Large intestine (tissue), 3 donors: ENCODE measurements around the gene ARID4B. TPM values are rescaled to one million over a fixed set of nuclear protein-coding genes. Genes with fewer than 3 reads are reported as not detected.
A peak's percentile ranks its signal among the peaks of the same experiment; 100 is the strongest.
"Not testable (repeated sequence)": the region's sequence is repeated elsewhere in the genome, so short reads cannot be mapped to it uniquely, and the experiment has no call there.

Experiments used
- DNase-seq, 2 donors: peaks; one replicate each; pipeline versions ENCODE4 v3.0.0 to v3.0.0-alpha.2; 2013
- H3K27ac ChIP-seq: one replicate; pipeline ENCODE4 v1.5.1; 2013; ENCODE audit warnings: low read length
- H3K27me3 ChIP-seq: 2 replicates; pipeline ENCODE4 v1.6.1; 2013; ENCODE audit warnings: low read length; ENCODE audit not compliant: control insufficient read depth, insufficient read depth
- H3K36me3 ChIP-seq: 2 replicates; pipeline ENCODE4 v1.6.1; 2013; ENCODE audit warnings: low read length; ENCODE audit not compliant: control insufficient read depth, insufficient read depth
- H3K4me1 ChIP-seq: one replicate; pipeline ENCODE4 v1.6.1; 2013; ENCODE audit warnings: low read length; ENCODE audit not compliant: control insufficient read depth, insufficient read depth
- H3K4me3 ChIP-seq: one replicate; pipeline ENCODE4 v1.5.1; 2013; ENCODE audit warnings: low read length
- H3K9me3 ChIP-seq: one replicate; pipeline ENCODE4 v1.6.1; 2013; ENCODE audit warnings: mild to moderate bottlenecking, low read depth, low read length, moderate library complexity; ENCODE audit not compliant: control insufficient read depth
- WGBS: methylation state at CpG from one replicate; pipeline ENCODE4 v1.1.5; 2013; ENCODE audit warnings: low lambda C conversion rate; ENCODE audit not compliant: insufficient coverage; 5-methylcytosine and 5-hydroxymethylcytosine counted together
- polyA plus RNA-seq: library from polyadenylated mRNA; unstranded; fragments of 120-200 nt; gene quantifications from one replicate; pipeline ENCODE4 v1.2.1, GENCODE V29; 2013

The ARID4B gene
- polyA plus RNA-seq, 1 donor = 27.0 TPM

DNA sequence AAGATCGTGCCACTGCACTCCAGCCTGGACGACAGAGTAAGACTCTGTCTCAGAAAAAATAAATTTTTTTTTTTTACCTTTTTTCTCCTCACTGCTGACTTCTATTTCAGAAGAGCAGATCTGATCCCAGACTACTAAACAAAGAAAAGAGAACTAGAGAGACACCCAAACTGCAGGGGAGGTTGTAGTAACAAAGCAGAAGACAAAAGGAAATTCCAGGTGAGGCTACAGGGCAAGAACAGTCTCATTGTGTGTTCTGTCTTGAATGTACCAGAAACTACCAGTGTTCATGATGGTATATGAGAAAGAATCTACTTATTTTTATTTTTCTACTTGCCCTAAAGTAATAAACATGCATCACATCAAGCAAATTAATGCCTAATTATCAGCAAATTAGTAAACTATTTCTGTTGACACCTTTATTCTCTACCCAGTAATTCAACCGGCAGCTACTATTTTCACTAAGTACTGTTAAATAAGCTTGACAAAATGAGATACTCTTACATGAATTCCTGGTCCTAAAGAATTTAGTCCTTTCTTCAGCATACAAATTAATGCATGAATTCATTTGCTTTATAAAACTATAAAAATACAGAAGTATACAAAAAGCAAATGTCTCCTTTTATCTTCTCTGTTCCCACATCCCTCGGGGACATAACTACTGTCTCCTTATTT lies 40.6 kb downstream of the ARID4B start:
- H3K4me1 ChIP-seq = no peaks in the 10 kb centered on the region
- no peak overlapping the region for H3K27ac ChIP-seq
- H3K27me3 ChIP-seq = no peaks in the 10 kb centered on the region
- no peak for DNase-seq
- no peak overlapping the region for H3K4me3 ChIP-seq
- H3K9me3 ChIP-seq = no peaks in the 10 kb centered on the region
- no peaks in the 10 kb centered on the region for H3K36me3 ChIP-seq
- 91% methylated on average over 4 of the region's 4 CpGs for WGBS

GRCh38 chr1:235286667-235287066 lies 41.3 kb downstream of the ARID4B start:
- Histone ChIP-seq H3K9me3 (no peaks in the 10 kb centered on the region), H3K36me3 (no peaks in the 10 kb centered on the region), H3K27me3 (no peaks in the 10 kb centered on the region), H3K4me1 (no peaks in the 10 kb centered on the region), H3K4me3 (no peak overlapping the region), H3K27ac (no peak overlapping the region)
- no CpG with 5 or more reads among the region's 1 CpG for WGBS
- DNase-seq = no peak

GRCh38 chr1:235284231-235284769 lies 43.7 kb downstream of the ARID4B start:
- Histone ChIP-seq H3K36me3 (peaks cover 2% of the 10 kb centered on the region), H3K9me3 (peaks cover 4% of the 10 kb centered on the region), H3K4me3 (no peak overlapping the region), H3K27me3 (no peaks in the 10 kb centered on the region), H3K4me1 (peaks cover 5% of the 10 kb centered on the region), H3K27ac (no peak overlapping the region)
- DNase-seq = no peak
- WGBS = 100% methylated on average over 4 of the region's 6 CpGs

GRCh38 chr1:235283636-235284035 lies 44.3 kb downstream of the ARID4B start:
- not testable (repeated sequence) for H3K27ac ChIP-seq, H3K27me3 ChIP-seq, H3K4me3 ChIP-seq, H3K9me3 ChIP-seq, DNase-seq, H3K36me3 ChIP-seq, H3K4me1 ChIP-seq
- 100% methylated on average over 1 of the region's 13 CpGs for WGBS

- DNase-seq = no peak
- H3K4me1 ChIP-seq = peaks cover 5% of the 10 kb centered on the region
- H3K27me3 ChIP-seq = no peaks in the 10 kb centered on the region
- H3K9me3 ChIP-seq = peaks cover 4% of the 10 kb centered on the region
- peaks cover 2% of the 10 kb centered on the region for H3K36me3 ChIP-seq
- no peak overlapping the region for H3K4me3 ChIP-seq
- H3K27ac ChIP-seq = no peak overlapping the region
- no CpG with 5 or more reads among the region's 15 CpGs for WGBS
Observed at GRCh38 chr1:235280467-235280866, 47.5 kb downstream of the ARID4B start.

GRCh38 chr1:235279694-235280093 lies 48.3 kb downstream of the ARID4B start:
- DNase-seq = peak; percentile 20 to 69
- Histone ChIP-seq H3K9me3 (peaks cover 4% of the 10 kb centered on the region), H3K4me1 (peaks cover 5% of the 10 kb centered on the region), H3K27me3 (no peaks in the 10 kb centered on the region), H3K36me3 (peaks cover 2% of the 10 kb centered on the region), H3K27ac (no peak overlapping the region), H3K4me3 (no peak overlapping the region)
- 48% methylated on average over 3 of the region's 5 CpGs for WGBS

GRCh38 chr1:235278915-235279292 lies 49.1 kb downstream of the ARID4B start:
- Histone ChIP-seq H3K9me3 (peaks cover 4% of the 10 kb centered on the region), H3K27ac (no peak overlapping the region), H3K4me1 (peaks cover 5% of the 10 kb centered on the region), H3K4me3 (no peak overlapping the region), H3K27me3 (no peaks in the 10 kb centered on the region), H3K36me3 (peaks cover 2% of the 10 kb centered on the region)
- WGBS = 70% methylated on average over 2 of the region's 5 CpGs
- no peak for DNase-seq

- H3K27me3 ChIP-seq = no peaks in the 10 kb centered on the region
- DNase-seq = no peak
- peaks cover 4% of the 10 kb centered on the region for H3K9me3 ChIP-seq
- peaks cover 5% of the 10 kb centered on the region for H3K4me1 ChIP-seq
- peaks cover 2% of the 10 kb centered on the region for H3K36me3 ChIP-seq
- H3K27ac ChIP-seq = no peak overlapping the region
- no CpG with 5 or more reads among the region's 1 CpG for WGBS
- H3K4me3 ChIP-seq = no peak overlapping the region
Observed at GRCh38 chr1:235278233-235278914, 49.6 kb downstream of the ARID4B start.

- DNase-seq = no peak
- peaks cover 5% of the 10 kb centered on the region for H3K4me1 ChIP-seq
Observed at GRCh38 chr1:235277709-235278108, 50.3 kb downstream of the ARID4B start.

GRCh38 chr1:235275836-235276235 lies 52.1 kb downstream of the ARID4B start:
- Histone ChIP-seq H3K36me3 (no peaks in the 10 kb centered on the region), H3K9me3 (peaks cover 4% of the 10 kb centered on the region), H3K27me3 (no peaks in the 10 kb centered on the region), H3K4me3 (no peak overlapping the region), H3K4me1 (peaks cover 5% of the 10 kb centered on the region), H3K27ac (no peak overlapping the region)
- WGBS = no CpG with 5 or more reads among the region's 6 CpGs
- DNase-seq = no peak

More at GRCh38 chr1:235277709-235278108, 50.3 kb downstream of the ARID4B start:
- Histone ChIP-seq H3K9me3 (peaks cover 4% of the 10 kb centered on the region), H3K4me3 (no peak overlapping the region), H3K36me3 (peaks cover 2% of the 10 kb centered on the region), H3K27me3 (no peaks in the 10 kb centered on the region), H3K27ac (no peak overlapping the region)
